ENCODE measurements around the gene KNTC1. TPM values are rescaled to one million over a fixed set of nuclear protein-coding genes. Genes with fewer than 3 reads are reported as not detected.
"Not testable (repeated sequence)": the region's sequence is repeated elsewhere in the genome, so short reads cannot be mapped to it uniquely, and the experiment has no call there.

KNTC1 gene
- total RNA-seq, 2 donors from 2014 or later, result 10.8 to 28.6 TPM

DNA sequence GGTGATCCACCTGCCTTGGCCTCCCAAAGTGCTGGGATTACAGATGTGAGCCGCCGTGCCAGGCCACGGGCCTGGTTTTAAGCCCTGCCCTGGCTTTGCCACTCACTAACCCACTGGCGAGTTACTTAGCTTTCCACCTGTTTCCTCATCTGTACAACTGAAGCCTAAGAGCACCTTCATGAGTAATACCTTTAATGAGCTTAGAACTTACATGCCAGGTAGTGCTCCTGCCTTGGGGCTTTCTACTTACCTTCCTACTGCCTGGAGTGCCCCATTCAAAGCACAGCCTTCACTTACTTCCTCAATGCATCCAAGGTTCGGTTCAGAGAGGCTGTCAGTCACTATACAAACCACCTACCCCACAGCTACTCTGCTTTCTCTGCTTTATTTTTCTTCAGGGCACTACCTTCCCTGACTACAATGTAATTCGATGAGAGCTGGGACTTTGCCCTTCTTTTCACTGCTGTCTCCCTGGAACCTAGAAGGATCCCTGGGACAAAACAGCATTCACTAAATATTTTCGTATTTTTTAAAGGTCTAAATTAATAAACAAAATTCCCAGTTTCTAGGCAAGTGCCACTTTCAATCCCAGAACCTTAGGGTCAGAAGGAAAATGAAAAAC lies 40.1 kb upstream of the KNTC1 start:
- intact Hi-C loops (cut with DNase I), result no loop called here
- no peak overlapping the region for H3K27ac ChIP-seq
- peaks cover 0 to 10% of the 10 kb centered on the region in 2 donors for H3K36me3 ChIP-seq
- no peak overlapping the region for H3K4me3 ChIP-seq
- TF ChIP-seq POLR2AphosphoS5 (IDR thresholded peaks at IDR 0.05), result no peak
- H3K27me3 ChIP-seq (replicated peaks; ENCODE audit: insufficient read depth), result no peaks in the 10 kb centered on the region
- H3K9me3 ChIP-seq, result no peaks in the 10 kb centered on the region
- no peaks in the 10 kb centered on the region for H3K4me1 ChIP-seq (replicated peaks)
- WGBS, result 94% methylated on average over 7 of the region's 7 CpGs
- DNase-seq (ENCODE audit: low spot score), result no peak

- H3K4me1 ChIP-seq (replicated peaks); intact Hi-C loops (cut with DNase I); H3K27me3 ChIP-seq (replicated peaks; ENCODE audit: insufficient read depth); DNase-seq (ENCODE audit: low spot score); H3K27ac ChIP-seq; H3K9me3 ChIP-seq; H3K4me3 ChIP-seq: not testable (repeated sequence)
- peaks cover 0 to 15% of the 10 kb centered on the region in 2 donors for H3K36me3 ChIP-seq
- WGBS, result 100% methylated on average over 3 of the region's 3 CpGs
These were observed 39.2 kb upstream of the KNTC1 start for GRCh38 chr12:122487807-122488206.

DNA sequence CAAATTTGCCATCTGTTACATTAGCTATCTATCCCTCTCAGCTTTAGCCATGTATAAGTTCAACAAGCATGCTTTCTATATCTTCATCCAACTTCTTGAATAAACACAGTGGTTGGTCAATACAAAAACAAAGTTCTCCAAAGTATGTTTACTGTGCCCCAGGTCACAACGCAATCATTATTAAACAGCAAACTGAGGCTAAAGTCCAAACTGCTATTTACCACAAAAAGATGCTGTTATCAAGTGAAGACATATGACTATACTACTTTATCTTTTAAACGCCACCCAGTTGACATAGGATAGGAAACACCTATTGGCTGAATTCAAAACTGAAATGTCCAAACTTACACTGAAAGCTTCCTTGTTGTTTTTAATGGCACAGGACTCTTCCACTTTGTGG lies 38.0 kb upstream of the KNTC1 start:
- no peak overlapping the region for H3K4me3 ChIP-seq
- 89% methylated on average over 2 of the region's 2 CpGs for WGBS
- TF ChIP-seq POLR2A (IDR thresholded peaks at IDR 0.05), result no peak
- TF ChIP-seq POLR2AphosphoS5 (IDR thresholded peaks at IDR 0.05), result no peak
- TF ChIP-seq, protein P1, sequence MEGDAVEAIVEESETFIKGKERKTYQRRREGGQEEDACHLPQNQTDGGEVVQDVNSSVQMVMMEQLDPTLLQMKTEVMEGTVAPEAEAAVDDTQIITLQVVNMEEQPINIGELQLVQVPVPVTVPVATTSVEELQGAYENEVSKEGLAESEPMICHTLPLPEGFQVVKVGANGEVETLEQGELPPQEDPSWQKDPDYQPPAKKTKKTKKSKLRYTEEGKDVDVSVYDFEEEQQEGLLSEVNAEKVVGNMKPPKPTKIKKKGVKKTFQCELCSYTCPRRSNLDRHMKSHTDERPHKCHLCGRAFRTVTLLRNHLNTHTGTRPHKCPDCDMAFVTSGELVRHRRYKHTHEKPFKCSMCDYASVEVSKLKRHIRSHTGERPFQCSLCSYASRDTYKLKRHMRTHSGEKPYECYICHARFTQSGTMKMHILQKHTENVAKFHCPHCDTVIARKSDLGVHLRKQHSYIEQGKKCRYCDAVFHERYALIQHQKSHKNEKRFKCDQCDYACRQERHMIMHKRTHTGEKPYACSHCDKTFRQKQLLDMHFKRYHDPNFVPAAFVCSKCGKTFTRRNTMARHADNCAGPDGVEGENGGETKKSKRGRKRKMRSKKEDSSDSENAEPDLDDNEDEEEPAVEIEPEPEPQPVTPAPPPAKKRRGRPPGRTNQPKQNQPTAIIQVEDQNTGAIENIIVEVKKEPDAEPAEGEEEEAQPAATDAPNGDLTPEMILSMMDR (IDR thresholded peaks at IDR 0.05), result no peak
- no peaks in the 10 kb centered on the region for H3K9me3 ChIP-seq
- H3K27ac ChIP-seq, result no peak overlapping the region
- intact Hi-C loops (cut with DNase I), result no loop called here
- H3K4me1 ChIP-seq (replicated peaks), result no peaks in the 10 kb centered on the region
- H3K27me3 ChIP-seq (replicated peaks; ENCODE audit: insufficient read depth), result no peaks in the 10 kb centered on the region
- peaks cover 0 to 15% of the 10 kb centered on the region in 2 donors for H3K36me3 ChIP-seq
- no peak for DNase-seq (ENCODE audit: low spot score)

GRCh38 chr12:122491991-122492390 lies 35.1 kb upstream of the KNTC1 start:
- 97% methylated on average over 2 of the region's 2 CpGs for WGBS
- Histone ChIP-seq H3K27ac (no peak overlapping the region), H3K36me3 (peaks cover 0 to 15% of the 10 kb centered on the region in 2 donors), H3K9me3 (no peaks in the 10 kb centered on the region), H3K27me3 (replicated peaks; ENCODE audit: insufficient read depth) (no peaks in the 10 kb centered on the region), H3K4me1 (replicated peaks) (no peaks in the 10 kb centered on the region), H3K4me3 (no peak overlapping the region)
- no peak for DNase-seq (ENCODE audit: low spot score)
- intact Hi-C loops (cut with DNase I), result no loop called here
- TF ChIP-seq, protein P1 (IDR thresholded peaks at IDR 0.05), result no peak
- no peak for TF ChIP-seq POLR2AphosphoS5 (IDR thresholded peaks at IDR 0.05)
- no peak for TF ChIP-seq POLR2A (IDR thresholded peaks at IDR 0.05)

DNA sequence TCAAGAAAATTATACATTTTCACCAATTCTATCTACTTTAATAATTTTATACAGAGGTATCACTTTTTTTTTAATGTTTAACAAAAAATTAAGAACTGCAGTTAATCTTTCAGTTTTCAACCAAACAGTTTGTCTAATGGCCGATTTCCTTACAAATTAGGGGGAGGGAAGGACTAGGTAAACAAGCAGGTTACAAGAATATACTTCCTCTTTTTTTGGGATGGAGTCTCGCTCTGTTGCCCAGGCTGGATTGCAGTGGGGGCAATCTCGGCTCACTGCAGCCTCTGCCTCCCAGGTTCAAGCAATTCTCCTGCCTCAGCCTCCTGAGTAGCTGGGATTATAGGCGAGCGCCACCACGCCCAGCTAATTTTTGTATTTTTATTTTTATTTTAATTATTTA lies 33.8 kb upstream of the KNTC1 start:
- H3K27ac ChIP-seq; DNase-seq (ENCODE audit: low spot score); H3K4me1 ChIP-seq (replicated peaks); intact Hi-C loops (cut with DNase I); H3K4me3 ChIP-seq; H3K27me3 ChIP-seq (replicated peaks; ENCODE audit: insufficient read depth); H3K9me3 ChIP-seq: not testable (repeated sequence)
- peaks cover 0 to 14% of the 10 kb centered on the region in 2 donors for H3K36me3 ChIP-seq
- whole genome bisulfite sequencing, result 81% methylated on average over 6 of the region's 6 CpGs

DNA sequence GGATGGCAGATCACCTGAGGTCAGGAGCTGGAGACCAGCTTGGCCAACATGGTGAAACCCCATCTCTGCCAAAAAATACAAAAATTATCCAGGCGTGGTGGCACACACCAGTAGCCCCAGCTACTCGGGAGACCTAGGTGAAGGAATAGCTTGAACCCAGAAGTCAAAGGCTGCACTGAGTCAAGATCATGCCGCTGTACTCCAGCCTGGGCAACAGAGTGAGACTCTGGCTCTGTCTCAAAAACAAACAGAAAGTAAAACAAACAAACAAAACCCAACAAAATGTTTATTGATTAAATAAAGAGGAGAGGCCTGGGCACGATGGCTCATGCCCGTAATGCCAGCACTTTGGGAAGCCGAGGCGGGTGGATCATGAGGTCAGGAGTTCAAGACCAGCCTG lies 31.8 kb upstream of the KNTC1 start:
- no peak overlapping the region for H3K27ac ChIP-seq
- TF ChIP-seq POLR2A (IDR thresholded peaks at IDR 0.05) (no peak), POLR2AphosphoS5 (IDR thresholded peaks at IDR 0.05) (no peak)
- TF ChIP-seq, protein P1 (IDR thresholded peaks at IDR 0.05), result no peak
- no peak for DNase-seq (ENCODE audit: low spot score)
- intact Hi-C loops (cut with DNase I), result no loop called here
- WGBS, result 80% methylated on average over 7 of the region's 7 CpGs
- no peak overlapping the region for H3K4me3 ChIP-seq
- H3K27me3 ChIP-seq (replicated peaks; ENCODE audit: insufficient read depth), result no peaks in the 10 kb centered on the region
- no peaks in the 10 kb centered on the region for H3K4me1 ChIP-seq (replicated peaks)
- no peaks in the 10 kb centered on the region for H3K9me3 ChIP-seq
- peaks cover 0 to 11% of the 10 kb centered on the region in 2 donors for H3K36me3 ChIP-seq
